LNCAP (cell line): Measurements from ENCODE around the gene QRFP.

Source experiments
- TF ChIP-seq, protein P1 (sequence below): fragments of 450-650 bp; IDR thresholded peaks from 2 replicates; pipeline ENCODE4 v1.5.1; 2017; ENCODE audit warnings: mild to moderate bottlenecking

QRFP gene

GRCh38 chr9:130883479-130883878 is 13.1 kb downstream of the QRFP start:
- TF ChIP-seq, protein P1, sequence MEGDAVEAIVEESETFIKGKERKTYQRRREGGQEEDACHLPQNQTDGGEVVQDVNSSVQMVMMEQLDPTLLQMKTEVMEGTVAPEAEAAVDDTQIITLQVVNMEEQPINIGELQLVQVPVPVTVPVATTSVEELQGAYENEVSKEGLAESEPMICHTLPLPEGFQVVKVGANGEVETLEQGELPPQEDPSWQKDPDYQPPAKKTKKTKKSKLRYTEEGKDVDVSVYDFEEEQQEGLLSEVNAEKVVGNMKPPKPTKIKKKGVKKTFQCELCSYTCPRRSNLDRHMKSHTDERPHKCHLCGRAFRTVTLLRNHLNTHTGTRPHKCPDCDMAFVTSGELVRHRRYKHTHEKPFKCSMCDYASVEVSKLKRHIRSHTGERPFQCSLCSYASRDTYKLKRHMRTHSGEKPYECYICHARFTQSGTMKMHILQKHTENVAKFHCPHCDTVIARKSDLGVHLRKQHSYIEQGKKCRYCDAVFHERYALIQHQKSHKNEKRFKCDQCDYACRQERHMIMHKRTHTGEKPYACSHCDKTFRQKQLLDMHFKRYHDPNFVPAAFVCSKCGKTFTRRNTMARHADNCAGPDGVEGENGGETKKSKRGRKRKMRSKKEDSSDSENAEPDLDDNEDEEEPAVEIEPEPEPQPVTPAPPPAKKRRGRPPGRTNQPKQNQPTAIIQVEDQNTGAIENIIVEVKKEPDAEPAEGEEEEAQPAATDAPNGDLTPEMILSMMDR: no peak

DNA sequence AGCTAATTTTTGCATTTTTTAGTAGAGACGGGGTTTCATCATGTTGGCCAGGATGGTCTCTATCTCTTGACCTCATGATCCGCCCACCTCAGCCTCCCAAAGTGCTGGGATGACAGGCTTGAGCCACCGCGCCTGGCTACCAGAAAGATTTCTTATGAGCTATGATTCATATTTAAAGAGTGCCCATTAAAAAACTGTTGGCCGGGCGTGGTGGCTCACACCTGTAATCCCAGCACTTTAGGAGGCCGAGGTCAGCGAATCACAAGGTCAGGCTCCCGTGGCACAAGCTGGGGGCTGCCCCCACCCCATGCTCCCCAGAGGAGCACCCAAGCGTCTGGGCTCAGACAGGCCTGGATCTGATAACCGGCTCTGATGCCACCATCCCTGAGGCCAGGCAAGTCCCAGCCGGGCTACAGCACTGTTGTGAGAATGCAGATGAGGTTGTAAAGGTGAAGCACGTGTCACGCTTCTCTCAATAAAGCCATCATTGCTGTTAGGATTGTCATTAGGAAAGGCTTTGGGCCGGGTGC is 13.9 kb downstream of the QRFP start:
- TF ChIP-seq, protein P1: no peak

GRCh38 chr9:130881516-130881915 is 15.1 kb downstream of the QRFP start:
- TF ChIP-seq, protein P1: no peak

DNA sequence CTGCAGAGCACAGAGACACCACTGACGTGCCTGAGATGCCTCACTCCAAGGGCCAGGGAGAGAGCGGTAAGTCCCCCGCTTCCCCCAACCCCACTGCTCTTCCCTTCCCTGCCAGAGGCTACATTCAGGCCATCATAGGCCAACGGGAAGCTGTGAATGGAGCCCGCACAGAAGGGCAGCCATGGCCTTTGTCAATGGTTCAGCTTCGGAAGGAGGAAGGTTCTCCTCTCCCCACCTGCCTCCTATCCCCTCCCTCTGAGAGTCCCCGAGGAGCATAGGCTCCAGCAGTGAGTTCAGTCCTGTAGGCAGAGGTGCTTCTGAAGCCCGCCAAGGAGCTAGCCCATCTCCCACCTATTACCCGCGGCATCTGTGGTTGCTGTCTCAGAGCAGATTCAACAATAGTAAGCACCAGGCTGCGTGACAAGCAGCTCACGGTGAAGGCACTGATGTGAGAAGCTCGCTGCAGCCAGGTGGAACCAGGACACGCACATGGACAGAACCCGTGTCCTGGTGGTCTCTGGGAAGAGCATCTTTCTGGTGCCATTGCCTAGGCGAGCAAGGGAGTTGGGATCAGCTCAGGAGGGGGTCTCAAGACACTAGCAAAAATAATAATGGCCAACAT is 15.9 kb downstream of the QRFP start:
- TF ChIP-seq, protein P1: no peak

DNA sequence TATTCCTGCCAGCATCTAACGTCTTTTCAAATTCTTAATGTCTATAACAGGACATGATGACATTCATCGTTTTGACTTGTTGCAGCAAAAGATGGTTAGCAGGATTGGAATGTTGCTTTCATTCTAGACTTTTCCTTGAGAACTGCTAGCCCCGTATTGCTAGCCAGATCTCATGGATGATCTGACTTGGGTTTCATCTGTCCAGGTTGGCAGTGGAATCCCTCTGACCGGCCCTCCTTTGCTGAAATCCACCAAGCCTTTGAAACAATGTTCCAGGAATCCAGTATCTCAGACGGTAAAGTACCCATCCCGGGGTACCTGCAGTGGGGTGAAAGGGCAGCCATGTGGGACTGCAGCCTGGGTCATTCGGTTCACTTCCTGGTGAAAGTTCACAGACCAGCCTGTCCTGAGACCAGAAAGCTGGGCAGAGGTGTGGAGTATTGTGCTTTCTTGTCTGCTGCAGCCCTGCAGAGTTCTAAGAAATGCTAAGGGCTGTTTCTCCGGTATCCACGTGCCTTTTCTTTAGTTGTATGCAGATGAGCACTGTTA is 16.7 kb downstream of the QRFP start:
- TF ChIP-seq, protein P1: no peak

DNA sequence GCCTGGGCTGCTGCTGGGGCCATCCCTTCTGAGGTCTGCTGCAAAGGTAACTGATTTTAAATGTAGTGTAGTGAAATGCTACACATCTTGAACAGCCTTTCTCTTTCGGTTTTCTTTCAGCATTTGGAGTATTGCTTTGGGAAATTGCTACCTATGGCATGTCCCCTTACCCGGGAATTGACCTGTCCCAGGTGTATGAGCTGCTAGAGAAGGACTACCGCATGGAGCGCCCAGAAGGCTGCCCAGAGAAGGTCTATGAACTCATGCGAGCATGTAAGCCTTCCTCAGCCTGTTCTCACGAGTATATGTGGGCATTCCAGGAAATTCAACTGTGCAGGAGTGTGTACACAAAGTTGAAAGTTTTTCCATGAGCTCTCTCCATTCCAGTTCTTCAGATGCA is 18.3 kb downstream of the QRFP start:
- TF ChIP-seq, protein P1: no peak

GRCh38 chr9:130877300-130877699 is 19.3 kb downstream of the QRFP start:
- TF ChIP-seq, protein P1: no peak
